ENCODE data around the gene PHF19.

DNA sequence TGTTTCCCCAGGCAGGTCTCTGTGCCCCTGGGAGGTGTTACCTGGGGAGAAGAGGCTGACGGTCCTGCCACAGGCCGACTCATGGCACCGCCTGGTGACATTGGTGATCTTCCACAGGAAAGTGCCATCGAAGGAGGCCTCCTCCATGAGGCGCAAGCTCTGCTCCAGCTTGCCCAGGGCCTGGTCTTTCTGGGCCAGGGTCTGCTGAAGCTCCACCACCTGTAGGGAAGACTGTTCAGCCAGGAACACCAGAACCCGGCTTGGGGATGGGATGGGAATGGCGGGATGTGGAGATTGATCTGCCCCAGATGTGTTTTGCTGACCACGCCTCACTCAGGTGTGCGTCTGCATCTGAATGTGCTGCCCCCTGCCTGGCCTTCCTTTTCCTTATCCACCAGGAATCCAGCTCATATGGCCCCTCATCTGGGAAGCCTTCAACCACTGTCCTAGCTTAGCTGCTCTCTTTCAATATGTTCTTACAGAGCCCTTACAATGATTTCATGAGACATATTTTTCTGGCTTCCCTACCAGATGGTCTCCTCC, 34.4 kb upstream of the PHF19 start:
- TF ChIP-seq ZNF416 (CRISPR knock-in tag; IDR thresholded peaks at IDR 0.05), result no peak
- TF ChIP-seq, protein P1, sequence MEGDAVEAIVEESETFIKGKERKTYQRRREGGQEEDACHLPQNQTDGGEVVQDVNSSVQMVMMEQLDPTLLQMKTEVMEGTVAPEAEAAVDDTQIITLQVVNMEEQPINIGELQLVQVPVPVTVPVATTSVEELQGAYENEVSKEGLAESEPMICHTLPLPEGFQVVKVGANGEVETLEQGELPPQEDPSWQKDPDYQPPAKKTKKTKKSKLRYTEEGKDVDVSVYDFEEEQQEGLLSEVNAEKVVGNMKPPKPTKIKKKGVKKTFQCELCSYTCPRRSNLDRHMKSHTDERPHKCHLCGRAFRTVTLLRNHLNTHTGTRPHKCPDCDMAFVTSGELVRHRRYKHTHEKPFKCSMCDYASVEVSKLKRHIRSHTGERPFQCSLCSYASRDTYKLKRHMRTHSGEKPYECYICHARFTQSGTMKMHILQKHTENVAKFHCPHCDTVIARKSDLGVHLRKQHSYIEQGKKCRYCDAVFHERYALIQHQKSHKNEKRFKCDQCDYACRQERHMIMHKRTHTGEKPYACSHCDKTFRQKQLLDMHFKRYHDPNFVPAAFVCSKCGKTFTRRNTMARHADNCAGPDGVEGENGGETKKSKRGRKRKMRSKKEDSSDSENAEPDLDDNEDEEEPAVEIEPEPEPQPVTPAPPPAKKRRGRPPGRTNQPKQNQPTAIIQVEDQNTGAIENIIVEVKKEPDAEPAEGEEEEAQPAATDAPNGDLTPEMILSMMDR (IDR thresholded peaks at IDR 0.05), result no peak
- no peak for TF ChIP-seq TEAD1 (CRISPR knock-in tag; IDR thresholded peaks at IDR 0.05)
- TF ChIP-seq, protein P2, sequence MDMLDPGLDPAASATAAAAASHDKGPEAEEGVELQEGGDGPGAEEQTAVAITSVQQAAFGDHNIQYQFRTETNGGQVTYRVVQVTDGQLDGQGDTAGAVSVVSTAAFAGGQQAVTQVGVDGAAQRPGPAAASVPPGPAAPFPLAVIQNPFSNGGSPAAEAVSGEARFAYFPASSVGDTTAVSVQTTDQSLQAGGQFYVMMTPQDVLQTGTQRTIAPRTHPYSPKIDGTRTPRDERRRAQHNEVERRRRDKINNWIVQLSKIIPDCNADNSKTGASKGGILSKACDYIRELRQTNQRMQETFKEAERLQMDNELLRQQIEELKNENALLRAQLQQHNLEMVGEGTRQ (CRISPR knock-in tag; IDR thresholded peaks at IDR 0.05), result no peak
- TF ChIP-seq, protein P3, sequence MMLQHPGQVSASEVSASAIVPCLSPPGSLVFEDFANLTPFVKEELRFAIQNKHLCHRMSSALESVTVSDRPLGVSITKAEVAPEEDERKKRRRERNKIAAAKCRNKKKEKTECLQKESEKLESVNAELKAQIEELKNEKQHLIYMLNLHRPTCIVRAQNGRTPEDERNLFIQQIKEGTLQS (CRISPR knock-in tag; conservative IDR thresholded peaks at IDR 0.05), result no peak
- TF ChIP-seq, protein P4, sequence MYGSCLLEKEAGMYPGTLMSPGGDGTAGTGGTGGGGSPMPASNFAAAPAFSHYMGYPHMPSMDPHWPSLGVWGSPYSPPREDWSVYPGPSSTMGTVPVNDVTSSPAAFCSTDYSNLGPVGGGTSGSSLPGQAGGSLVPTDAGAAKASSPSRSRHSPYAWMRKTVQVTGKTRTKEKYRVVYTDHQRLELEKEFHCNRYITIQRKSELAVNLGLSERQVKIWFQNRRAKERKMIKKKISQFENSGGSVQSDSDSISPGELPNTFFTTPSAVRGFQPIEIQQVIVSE (CRISPR knock-in tag; IDR thresholded peaks at IDR 0.05; ENCODE audit: borderline replicate concordance), result no peak
